Activated CD4-positive, alpha-beta memory T cell treated with anti-CD3 and anti-CD28 coated beads for 36 hours (primary cell): ENCODE data around the gene LDLR. TPM values are rescaled to one million over a fixed set of nuclear protein-coding genes. Genes with fewer than 3 reads are reported as not detected.

Experiments used
- CTCF ChIA-PET: fragments of 350-600 bp; sonication (Branson Sonifier 250); formaldehyde crosslinking; loops from one replicate; lab custom pipeline; 2021; ENCODE audit warnings: antibody characterized with exemption, inconsistent platforms; lab: Charles Lee
- POLR2A ChIA-PET: fragments of 350-600 bp; sonication (Branson Sonifier 250); formaldehyde crosslinking; loops from one replicate; lab custom pipeline; 2021; ENCODE audit warnings: antibody characterized with exemption; lab: Charles Lee
- DNase-seq: peaks from one replicate; pipeline ENCODE4 v3.0.0-alpha.2; 2020
- H3K27ac Mint-ChIP-seq: one replicate; pipeline ENCODE4 v1.8.0; 2021; ENCODE audit warnings: mixed read lengths
- H3K27me3 Mint-ChIP-seq: one replicate; pipeline ENCODE4 v1.8.0; 2021; ENCODE audit warnings: mixed read lengths
- H3K36me3 Mint-ChIP-seq: one replicate; pipeline ENCODE4 v1.8.0; 2021; ENCODE audit warnings: mixed read lengths
- H3K4me1 Mint-ChIP-seq: one replicate; pipeline ENCODE4 v1.8.0; 2021; ENCODE audit warnings: low read depth, mixed read lengths
- H3K4me3 Mint-ChIP-seq: one replicate; pipeline ENCODE4 v1.8.0; 2021; ENCODE audit warnings: mild to moderate bottlenecking, mixed read lengths
- H3K9me3 Mint-ChIP-seq: one replicate; pipeline ENCODE4 v1.8.0; 2021; ENCODE audit warnings: mixed read lengths
- intact Hi-C: fragments of 100-400 bp; cut with micrococcal nuclease; formaldehyde crosslinking; loops from one replicate; pipeline ENCODE4 v1.15.1; 2023
- total RNA-seq, 2 experiments: library from RNA; stranded (reverse); gene quantifications; one replicate each; pipeline ENCODE4 v1.2.3, GENCODE V29; 2021

LDLR gene
- 10 to 100 TPM; 71.3 to 81.6 TPM for total RNA-seq

DNA sequence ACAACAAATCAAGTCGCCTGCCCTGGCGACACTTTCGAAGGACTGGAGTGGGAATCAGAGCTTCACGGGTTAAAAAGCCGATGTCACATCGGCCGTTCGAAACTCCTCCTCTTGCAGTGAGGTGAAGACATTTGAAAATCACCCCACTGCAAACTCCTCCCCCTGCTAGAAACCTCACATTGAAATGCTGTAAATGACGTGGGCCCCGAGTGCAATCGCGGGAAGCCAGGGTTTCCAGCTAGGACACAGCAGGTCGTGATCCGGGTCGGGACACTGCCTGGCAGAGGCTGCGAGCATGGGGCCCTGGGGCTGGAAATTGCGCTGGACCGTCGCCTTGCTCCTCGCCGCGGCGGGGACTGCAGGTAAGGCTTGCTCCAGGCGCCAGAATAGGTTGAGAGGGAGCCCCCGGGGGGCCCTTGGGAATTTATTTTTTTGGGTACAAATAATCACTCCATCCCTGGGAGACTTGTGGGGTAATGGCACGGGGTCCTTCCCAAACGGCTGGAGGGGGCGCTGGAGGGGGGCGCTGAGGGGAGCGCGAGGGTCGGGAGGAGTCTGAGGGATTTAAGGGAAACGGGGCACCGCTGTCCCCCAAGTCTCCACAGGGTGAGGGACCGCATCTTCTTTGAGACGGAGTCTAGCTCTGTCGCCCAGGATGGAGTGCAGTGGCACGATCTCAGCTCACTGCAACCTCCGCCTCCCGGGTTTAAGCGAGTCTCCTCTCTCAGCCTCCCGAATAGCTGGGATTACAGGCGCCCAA, at the start of gene LDLR:
Gene LDLR (plus strand): TSS at position 210 of the 760 bp plus-strand sequence. CDS start 86 bp downstream, at position 296.
- DNase-seq, result peak; percentile 91
- Mint-ChIP-seq H3K36me3 (peaks cover 29% of the 10 kb centered on the region), H3K4me3 (peak within 1 kb of the TSS; percentile 95), H3K27me3 (no peaks in the 10 kb centered on the region), H3K9me3 (no peaks in the 10 kb centered on the region), H3K27ac (peak within 1 kb of the TSS; percentile 98), H3K4me1 (peaks cover 40% of the 10 kb centered on the region)
- ChIA-PET CTCF (interaction anchor here (0.9 to 2.9 kb wide), 3 partner anchors 36 to 217 kb away, joined by 3 to 17 read pairs (median 11); no protein-coding TSS in a partner anchor), POLR2A (interaction anchor here (0.6 to 1.5 kb wide), 10 partner anchors 10 to 292 kb away, joined by 3 to 6 read pairs (median 4); partner anchors contain the start of genes CCDC159, SMARCA4 and TMEM205)
- intact Hi-C loops, result loop anchor here (1.0 to 10.0 kb wide), 6 partner anchors 68 to 372 kb away; partner anchors contain the start of genes DNM2, SMARCA4, SPC24 and TIMM29

DNA sequence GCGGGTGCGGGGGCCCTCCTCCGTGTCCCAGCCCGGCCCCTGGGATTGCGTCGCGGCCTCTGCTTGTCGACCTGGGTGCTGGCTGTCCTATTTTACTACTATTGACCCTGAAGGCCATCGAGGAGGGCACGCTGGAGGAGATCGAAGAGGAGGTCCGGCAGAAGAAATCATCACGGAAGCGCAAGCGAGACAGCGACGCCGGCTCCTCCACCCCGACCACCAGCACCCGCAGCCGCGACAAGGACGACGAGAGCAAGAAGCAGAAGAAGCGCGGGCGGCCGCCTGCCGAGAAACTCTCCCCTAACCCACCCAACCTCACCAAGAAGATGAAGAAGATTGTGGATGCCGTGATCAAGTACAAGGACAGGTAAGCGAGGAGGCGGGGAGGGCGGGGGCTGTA, 48.1 kb upstream of the LDLR start:
- H3K4me1 Mint-ChIP-seq, result no peaks in the 10 kb centered on the region
- CTCF ChIA-PET, result interaction anchor here (0.6 kb wide), 1 partner anchor 409 kb away, joined by 3 read pairs; no protein-coding TSS in a partner anchor
- no peak overlapping the region for H3K4me3 Mint-ChIP-seq
- H3K36me3 Mint-ChIP-seq, result peaks cover 33% of the 10 kb centered on the region
- intact Hi-C loops, result no loop called here
- no peak for DNase-seq
- peak overlapping the region; percentile 28 for H3K27ac Mint-ChIP-seq
- POLR2A ChIA-PET, result no interaction called here
- H3K9me3 Mint-ChIP-seq, result no peaks in the 10 kb centered on the region
- no peaks in the 10 kb centered on the region for H3K27me3 Mint-ChIP-seq

DNA sequence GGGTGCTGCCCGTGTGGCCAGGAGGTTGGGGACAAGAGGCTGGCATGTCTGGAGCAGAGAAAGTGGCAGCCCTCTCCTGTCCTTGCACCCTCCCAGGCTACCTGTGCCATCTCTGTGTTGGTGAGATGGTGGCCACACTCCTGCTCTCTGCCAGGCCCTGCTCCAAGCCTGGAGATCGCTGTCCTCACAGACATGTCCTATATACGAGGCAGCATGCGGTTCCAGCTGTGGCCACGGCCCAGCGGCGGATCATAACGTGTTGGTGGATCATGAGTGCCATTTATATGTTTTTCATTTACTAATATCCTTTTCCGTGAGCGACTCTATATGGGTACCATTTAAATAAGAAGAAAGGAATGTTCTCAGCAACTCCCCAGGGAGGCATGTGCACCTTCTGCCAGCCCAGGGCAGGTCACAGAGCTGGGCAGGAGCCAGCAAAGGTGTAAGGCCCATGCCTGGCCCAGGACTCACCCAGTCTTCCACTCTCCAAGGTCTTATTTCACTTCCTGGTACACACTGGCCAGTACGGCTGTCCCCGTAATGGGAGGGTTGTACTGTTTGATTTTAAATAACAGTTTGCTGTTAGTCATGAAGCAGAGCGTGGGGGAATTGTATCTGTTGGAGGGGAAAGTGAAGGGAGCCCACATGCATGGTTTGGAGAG, 47.2 kb upstream of the LDLR start:
- intact Hi-C loops, result no loop called here
- H3K36me3 Mint-ChIP-seq, result peaks cover 25% of the 10 kb centered on the region
- ChIA-PET CTCF (no interaction called here), POLR2A (no interaction called here)
- H3K4me3 Mint-ChIP-seq, result no peak overlapping the region
- H3K27me3 Mint-ChIP-seq, result no peaks in the 10 kb centered on the region
- no peaks in the 10 kb centered on the region for H3K9me3 Mint-ChIP-seq
- DNase-seq, result no peak
- H3K27ac Mint-ChIP-seq, result no peak overlapping the region
- H3K4me1 Mint-ChIP-seq, result peaks cover 4% of the 10 kb centered on the region

DNA sequence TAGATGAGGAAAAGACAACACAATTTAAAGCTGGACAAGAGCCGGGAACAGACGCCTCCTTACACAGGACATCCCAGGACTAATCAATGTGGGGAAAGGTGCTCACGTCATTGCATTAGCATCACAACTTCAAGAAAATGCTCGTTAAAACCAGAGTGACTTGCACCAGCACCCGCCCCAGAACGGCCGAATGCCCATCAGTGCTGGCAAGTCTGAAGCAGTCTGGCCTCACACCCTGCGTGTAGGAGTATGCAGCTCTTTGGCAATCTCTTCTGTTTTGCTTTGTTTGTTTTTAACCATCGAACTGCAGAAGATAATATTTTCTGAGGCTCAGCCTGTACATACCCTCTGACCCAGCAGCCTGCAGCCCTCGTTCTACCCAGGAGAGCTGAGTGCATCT, 44.8 kb upstream of the LDLR start:
- H3K4me1 Mint-ChIP-seq, result peaks cover 19% of the 10 kb centered on the region
- CTCF ChIA-PET, result interaction anchor here (1.0 to 1.2 kb wide), 2 partner anchors 12 to 81 kb away, joined by 3 read pairs; no protein-coding TSS in a partner anchor
- H3K27ac Mint-ChIP-seq, result no peak overlapping the region
- POLR2A ChIA-PET, result interaction anchor here (0.5 kb wide), 1 partner anchor 78 kb away, joined by 3 read pairs; no protein-coding TSS in a partner anchor
- H3K27me3 Mint-ChIP-seq, result no peaks in the 10 kb centered on the region
- H3K9me3 Mint-ChIP-seq, result no peaks in the 10 kb centered on the region
- DNase-seq, result no peak
- peaks cover 17% of the 10 kb centered on the region for H3K36me3 Mint-ChIP-seq
- intact Hi-C loops, result no loop called here
- no peak overlapping the region for H3K4me3 Mint-ChIP-seq

DNA sequence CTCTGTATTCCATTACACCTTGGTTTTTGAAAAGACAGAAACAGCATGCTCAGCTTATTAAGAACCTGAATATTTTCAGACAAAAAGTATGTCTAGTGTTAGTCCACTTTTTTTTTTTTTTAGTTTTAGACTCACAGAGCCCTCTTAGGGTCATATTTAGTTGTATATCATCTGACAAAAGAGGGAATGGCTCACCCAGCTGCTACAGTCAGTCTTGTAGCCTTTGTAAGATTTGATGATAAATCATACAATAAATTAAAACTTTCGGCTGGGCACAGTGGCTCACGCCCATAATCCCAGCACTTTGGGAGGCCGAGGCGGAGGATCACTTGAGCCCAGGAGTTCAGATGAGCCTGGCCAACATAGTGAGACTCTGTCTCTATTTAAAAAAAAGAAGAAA, 43.7 kb upstream of the LDLR start:
- no peak overlapping the region for H3K4me3 Mint-ChIP-seq
- peaks cover 30% of the 10 kb centered on the region for H3K4me1 Mint-ChIP-seq
- no peak for DNase-seq
- H3K9me3 Mint-ChIP-seq, result no peaks in the 10 kb centered on the region
- no peak overlapping the region for H3K27ac Mint-ChIP-seq
- intact Hi-C loops, result no loop called here
- ChIA-PET POLR2A (no interaction called here), CTCF (interaction anchor here (3.7 kb wide), 1 partner anchor 10 kb away, joined by 19 read pairs; no protein-coding TSS in a partner anchor)
- H3K27me3 Mint-ChIP-seq, result no peaks in the 10 kb centered on the region
- H3K36me3 Mint-ChIP-seq, result peaks cover 17% of the 10 kb centered on the region

DNA sequence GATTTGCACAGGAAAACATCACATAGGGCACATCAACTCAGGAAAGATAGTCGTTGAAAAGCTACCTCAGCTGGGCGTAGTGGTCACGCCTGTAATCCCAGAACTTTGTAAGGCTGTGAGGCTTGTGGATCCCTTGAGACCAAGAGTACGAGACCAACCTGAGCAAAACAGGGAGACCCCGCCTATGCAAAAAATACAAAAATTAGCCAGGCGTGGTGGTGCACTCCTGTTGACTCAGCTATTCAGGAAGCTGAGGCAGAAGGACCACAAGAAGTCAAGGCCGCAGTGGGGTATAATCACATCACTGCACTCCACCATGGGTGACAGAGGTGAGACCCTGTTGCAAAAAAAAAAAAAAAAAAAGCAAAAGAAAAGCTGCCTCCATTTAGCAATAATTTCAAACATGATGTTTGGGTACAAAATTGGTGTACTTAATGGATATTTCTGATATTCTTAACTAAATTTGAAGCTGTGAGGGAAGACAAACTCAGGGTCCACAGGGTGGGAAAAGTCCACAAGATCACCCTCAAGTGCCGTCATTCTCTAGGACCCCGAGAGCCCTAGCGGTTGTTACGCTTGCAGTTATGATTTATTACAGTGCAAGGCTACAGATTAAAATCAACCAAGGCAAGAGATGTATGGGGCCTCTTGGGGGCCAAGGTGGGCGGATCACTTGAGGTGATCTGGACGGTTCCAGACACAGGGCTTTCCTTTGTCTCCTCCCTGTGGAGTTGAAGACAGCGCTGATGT, 42.5 kb upstream of the LDLR start:
- H3K27ac Mint-ChIP-seq, result no peak overlapping the region
- ChIA-PET CTCF (interaction anchor here (3.7 kb wide), 1 partner anchor 11 kb away, joined by 19 read pairs; no protein-coding TSS in a partner anchor), POLR2A (no interaction called here)

DNA sequence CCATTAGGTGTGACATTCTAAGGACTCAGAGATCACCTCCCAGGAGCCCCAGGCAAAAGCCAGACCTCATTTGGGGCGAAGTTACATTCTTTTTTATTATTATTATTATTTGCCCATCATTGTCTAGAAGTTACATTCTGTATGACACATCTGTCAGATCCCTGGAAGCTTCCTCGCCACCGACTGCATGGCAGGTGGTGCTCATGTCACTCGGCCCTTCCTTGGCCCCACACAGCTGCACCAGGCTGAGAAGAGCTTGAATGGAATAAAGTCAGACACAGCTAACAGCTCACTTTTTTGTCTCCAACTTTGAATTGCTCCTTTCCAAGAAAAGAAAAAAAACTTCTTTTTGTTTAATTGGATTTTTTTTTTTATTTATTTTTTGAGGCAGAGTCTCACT, 41.4 kb upstream of the LDLR start:
- no peak overlapping the region for H3K27ac Mint-ChIP-seq
- POLR2A ChIA-PET, result no interaction called here

More for the DNA sequence above, 42.5 kb upstream of the LDLR start:
- H3K36me3 Mint-ChIP-seq, result peaks cover 12% of the 10 kb centered on the region
- intact Hi-C loops, result no loop called here
- H3K9me3 Mint-ChIP-seq, result no peaks in the 10 kb centered on the region
- H3K4me1 Mint-ChIP-seq, result peaks cover 34% of the 10 kb centered on the region
- no peak for DNase-seq
- H3K4me3 Mint-ChIP-seq, result no peak overlapping the region
- H3K27me3 Mint-ChIP-seq, result no peaks in the 10 kb centered on the region

DNA sequence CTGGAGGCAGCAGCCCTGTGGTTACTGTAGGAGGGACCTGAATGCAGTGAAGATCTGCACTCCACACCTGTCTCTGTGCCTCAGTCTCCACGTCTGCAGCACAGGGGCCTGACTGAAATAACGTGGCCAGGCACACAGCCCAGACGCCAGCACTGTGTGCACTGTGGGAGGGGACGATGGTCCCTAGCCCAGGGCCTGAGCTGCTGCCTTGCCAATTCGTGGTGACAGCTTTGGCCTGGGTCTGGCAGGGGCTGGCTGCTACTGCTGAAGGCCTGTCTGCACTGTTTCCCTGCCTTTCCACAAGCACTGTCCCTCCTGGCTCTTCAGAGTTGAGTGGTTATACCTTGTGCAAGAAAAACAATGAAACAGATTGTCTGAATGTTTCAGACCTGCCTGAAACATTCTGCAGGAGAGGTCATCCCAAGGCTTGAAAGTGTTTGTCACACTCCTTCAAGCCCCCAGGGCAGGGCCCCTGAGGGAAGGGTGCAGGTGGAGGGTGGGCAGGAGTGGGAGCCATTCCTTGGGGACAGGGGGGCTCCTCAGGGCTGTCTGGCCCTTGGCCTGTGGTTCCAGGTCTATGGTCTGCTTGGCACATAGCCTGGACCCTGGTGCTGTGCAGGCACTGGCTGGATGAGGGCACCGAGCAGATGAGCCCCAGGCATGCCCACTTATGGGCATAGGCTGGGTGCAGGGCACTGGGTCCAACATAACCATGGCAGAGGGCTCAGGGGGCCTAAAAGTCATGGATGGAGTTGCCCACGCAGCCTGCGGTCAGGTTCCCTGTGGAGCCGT, 38.7 kb upstream of the LDLR start:
- CTCF ChIA-PET, result interaction anchor here (1.9 kb wide), 1 partner anchor 15 kb away, joined by 9 read pairs; no protein-coding TSS in a partner anchor
- no peak for DNase-seq
- no peak overlapping the region for H3K4me3 Mint-ChIP-seq
- intact Hi-C loops, result no loop called here
- H3K4me1 Mint-ChIP-seq, result peaks cover 41% of the 10 kb centered on the region
- H3K36me3 Mint-ChIP-seq, result no peaks in the 10 kb centered on the region
- peak overlapping the region; percentile 45 for H3K27ac Mint-ChIP-seq
- no peaks in the 10 kb centered on the region for H3K9me3 Mint-ChIP-seq
- POLR2A ChIA-PET, result no interaction called here
- no peaks in the 10 kb centered on the region for H3K27me3 Mint-ChIP-seq

More for the DNA sequence above, 41.4 kb upstream of the LDLR start:
- no peak overlapping the region for H3K4me3 Mint-ChIP-seq
- no peaks in the 10 kb centered on the region for H3K9me3 Mint-ChIP-seq
- peaks cover 40% of the 10 kb centered on the region for H3K4me1 Mint-ChIP-seq
- no peak for DNase-seq
- peaks cover 11% of the 10 kb centered on the region for H3K36me3 Mint-ChIP-seq
- H3K27me3 Mint-ChIP-seq, result no peaks in the 10 kb centered on the region
- intact Hi-C loops, result no loop called here
- CTCF ChIA-PET, result interaction anchor here (3.7 kb wide), 1 partner anchor 12 kb away, joined by 19 read pairs; no protein-coding TSS in a partner anchor

DNA sequence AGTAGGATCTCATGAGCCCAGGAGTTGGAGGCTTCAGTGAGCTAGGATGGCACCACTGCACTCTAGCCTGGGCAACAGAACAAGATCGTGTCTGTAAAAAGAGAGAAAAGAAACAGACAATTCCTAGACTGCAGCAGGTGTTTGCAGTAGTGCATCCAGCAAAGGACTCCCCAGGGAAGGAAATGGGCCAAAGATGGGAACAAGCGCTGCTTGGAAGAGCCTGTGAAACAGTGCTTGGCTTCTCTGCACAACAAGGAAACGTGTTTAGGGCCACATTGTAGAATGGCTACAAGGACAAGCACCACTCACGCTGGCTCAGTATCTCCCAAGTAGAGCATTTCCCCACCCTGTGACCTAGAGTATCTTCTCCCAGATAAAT, 35.5 kb upstream of the LDLR start:
- ChIA-PET CTCF (no interaction called here), POLR2A (no interaction called here)
- Mint-ChIP-seq H3K27ac (no peak overlapping the region), H3K27me3 (no peaks in the 10 kb centered on the region), H3K9me3 (no peaks in the 10 kb centered on the region), H3K4me1 (peaks cover 28% of the 10 kb centered on the region), H3K4me3 (no peak overlapping the region), H3K36me3 (peaks cover 3% of the 10 kb centered on the region)
- no peak for DNase-seq
- intact Hi-C loops, result no loop called here

DNA sequence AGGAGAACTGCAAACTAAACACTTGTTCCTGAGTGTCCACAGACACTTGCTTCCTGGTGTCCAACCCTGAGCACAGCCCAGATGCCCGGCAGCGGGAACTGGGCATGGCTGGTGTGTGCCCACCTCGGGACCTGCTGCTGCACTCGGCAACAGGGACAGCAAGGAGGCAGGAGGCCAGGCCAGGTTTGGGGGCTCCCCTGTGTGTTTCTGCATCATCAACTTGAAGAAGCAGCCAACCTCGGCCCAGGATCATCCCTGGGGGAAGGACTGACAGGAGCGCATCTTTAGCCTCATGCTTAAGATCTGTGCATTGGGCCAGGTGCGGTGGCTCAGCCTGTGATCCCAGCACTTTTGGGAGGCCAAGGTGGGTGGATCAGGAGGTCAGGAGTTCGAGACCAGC, 35.1 kb upstream of the LDLR start:
- Mint-ChIP-seq H3K4me3 (no peak overlapping the region), H3K27ac (no peak overlapping the region), H3K4me1 (peaks cover 24% of the 10 kb centered on the region), H3K9me3 (no peaks in the 10 kb centered on the region), H3K36me3 (peaks cover 3% of the 10 kb centered on the region), H3K27me3 (no peaks in the 10 kb centered on the region)
- no peak for DNase-seq
- intact Hi-C loops, result no loop called here
- ChIA-PET POLR2A (no interaction called here), CTCF (no interaction called here)

DNA sequence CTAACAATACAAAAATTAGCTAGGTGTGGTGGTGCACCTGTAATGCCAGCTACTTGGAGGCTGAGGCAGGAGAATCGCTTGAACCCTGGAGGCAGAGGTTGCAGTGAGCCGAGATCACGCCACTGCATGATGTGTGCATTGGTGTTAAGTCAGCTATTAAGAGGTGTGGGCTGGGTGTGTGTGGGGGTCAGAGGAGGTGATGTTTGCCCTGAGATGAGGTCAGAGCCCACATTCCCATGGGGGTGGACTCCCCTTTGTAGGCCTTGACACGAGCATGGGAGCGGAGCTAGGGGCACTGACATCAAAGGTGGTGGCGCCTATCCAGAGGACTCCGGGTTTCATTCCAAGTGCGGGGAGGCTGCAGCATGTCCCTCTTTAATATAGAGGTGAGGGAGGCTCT, 34.6 kb upstream of the LDLR start:
- no peak for DNase-seq
- intact Hi-C loops, result no loop called here
- H3K36me3 Mint-ChIP-seq, result peaks cover 3% of the 10 kb centered on the region
- ChIA-PET CTCF (no interaction called here), POLR2A (no interaction called here)
- no peaks in the 10 kb centered on the region for H3K27me3 Mint-ChIP-seq
- no peaks in the 10 kb centered on the region for H3K9me3 Mint-ChIP-seq
- no peak overlapping the region for H3K4me3 Mint-ChIP-seq
- H3K4me1 Mint-ChIP-seq, result peaks cover 20% of the 10 kb centered on the region
- no peak overlapping the region for H3K27ac Mint-ChIP-seq
